WTC11 (cell line): Measurements from ENCODE around the gene MMP17.

Source experiments
- CREM ChIP-seq: sonication (generic); formaldehyde crosslinking; IDR thresholded peaks from 2 replicates; pipeline ENCODE4 v1.8.1; 2022; ENCODE audit warnings: mild to moderate bottlenecking, missing genetic modification reagents, moderate library complexity
- ZNF232 ChIP-seq: sonication (generic); formaldehyde crosslinking; IDR thresholded peaks from 2 replicates; pipeline ENCODE4 v1.8.0; 2022; ENCODE audit warnings: mild to moderate bottlenecking, missing genetic modification reagents
- TF ChIP-seq, protein P1 (sequence below): sonication (generic); formaldehyde crosslinking; IDR thresholded peaks from 2 replicates; pipeline ENCODE4 v1.8.1; 2022; ENCODE audit warnings: low read depth, missing genetic modification reagents, borderline replicate concordance
- TF ChIP-seq, protein P2 (sequence below): sonication (generic); formaldehyde crosslinking; conservative IDR thresholded peaks from 2 replicates; pipeline ENCODE4 v1.8.1; 2022; ENCODE audit warnings: mild to moderate bottlenecking, missing genetic modification reagents
- TF ChIP-seq, protein P3 (sequence below): fragments of 200-600 bp; IDR thresholded peaks from 2 replicates; pipeline ENCODE4 v1.8.0; 2022; ENCODE audit warnings: antibody characterized with exemption

DNA sequence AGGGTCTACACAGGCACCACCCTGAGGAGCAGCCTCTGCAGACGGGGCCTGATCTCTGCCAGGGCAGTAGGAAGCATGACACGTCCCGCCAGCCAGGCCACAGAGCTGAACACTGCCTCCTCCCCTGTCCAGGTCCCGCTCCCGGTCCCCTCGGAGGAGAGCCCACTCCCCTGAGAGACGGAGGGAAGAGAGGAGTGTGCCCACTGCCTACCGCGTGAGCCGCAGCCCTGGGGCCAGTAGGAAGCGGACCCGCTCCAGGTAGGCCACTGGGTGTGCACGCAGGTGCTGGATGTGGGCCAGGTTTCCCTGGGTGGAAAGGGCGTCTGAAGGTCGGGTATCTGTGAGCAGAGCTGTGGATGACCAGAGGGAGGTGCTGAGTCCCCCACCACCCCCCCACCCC, 41.9 kb upstream of the MMP17 start:
- TF ChIP-seq, protein P1, sequence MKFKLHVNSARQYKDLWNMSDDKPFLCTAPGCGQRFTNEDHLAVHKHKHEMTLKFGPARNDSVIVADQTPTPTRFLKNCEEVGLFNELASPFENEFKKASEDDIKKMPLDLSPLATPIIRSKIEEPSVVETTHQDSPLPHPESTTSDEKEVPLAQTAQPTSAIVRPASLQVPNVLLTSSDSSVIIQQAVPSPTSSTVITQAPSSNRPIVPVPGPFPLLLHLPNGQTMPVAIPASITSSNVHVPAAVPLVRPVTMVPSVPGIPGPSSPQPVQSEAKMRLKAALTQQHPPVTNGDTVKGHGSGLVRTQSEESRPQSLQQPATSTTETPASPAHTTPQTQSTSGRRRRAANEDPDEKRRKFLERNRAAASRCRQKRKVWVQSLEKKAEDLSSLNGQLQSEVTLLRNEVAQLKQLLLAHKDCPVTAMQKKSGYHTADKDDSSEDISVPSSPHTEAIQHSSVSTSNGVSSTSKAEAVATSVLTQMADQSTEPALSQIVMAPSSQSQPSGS (CRISPR knock-in tag), result no peak
- no peak for TF ChIP-seq CREM
- TF ChIP-seq, protein P2, sequence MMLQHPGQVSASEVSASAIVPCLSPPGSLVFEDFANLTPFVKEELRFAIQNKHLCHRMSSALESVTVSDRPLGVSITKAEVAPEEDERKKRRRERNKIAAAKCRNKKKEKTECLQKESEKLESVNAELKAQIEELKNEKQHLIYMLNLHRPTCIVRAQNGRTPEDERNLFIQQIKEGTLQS, result no peak
- TF ChIP-seq ZNF232 (CRISPR knock-in tag), result no peak
- TF ChIP-seq, protein P3, sequence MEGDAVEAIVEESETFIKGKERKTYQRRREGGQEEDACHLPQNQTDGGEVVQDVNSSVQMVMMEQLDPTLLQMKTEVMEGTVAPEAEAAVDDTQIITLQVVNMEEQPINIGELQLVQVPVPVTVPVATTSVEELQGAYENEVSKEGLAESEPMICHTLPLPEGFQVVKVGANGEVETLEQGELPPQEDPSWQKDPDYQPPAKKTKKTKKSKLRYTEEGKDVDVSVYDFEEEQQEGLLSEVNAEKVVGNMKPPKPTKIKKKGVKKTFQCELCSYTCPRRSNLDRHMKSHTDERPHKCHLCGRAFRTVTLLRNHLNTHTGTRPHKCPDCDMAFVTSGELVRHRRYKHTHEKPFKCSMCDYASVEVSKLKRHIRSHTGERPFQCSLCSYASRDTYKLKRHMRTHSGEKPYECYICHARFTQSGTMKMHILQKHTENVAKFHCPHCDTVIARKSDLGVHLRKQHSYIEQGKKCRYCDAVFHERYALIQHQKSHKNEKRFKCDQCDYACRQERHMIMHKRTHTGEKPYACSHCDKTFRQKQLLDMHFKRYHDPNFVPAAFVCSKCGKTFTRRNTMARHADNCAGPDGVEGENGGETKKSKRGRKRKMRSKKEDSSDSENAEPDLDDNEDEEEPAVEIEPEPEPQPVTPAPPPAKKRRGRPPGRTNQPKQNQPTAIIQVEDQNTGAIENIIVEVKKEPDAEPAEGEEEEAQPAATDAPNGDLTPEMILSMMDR, result no peak
